Measurements from ENCODE around the gene CAMKMT. TPM values are rescaled to one million over a fixed set of nuclear protein-coding genes. Genes with fewer than 3 reads are reported as not detected.

CAMKMT gene
- total and polyA plus RNA-seq, 10 donors = 4.1 to 26.1 (median 11.0) TPM

DNA sequence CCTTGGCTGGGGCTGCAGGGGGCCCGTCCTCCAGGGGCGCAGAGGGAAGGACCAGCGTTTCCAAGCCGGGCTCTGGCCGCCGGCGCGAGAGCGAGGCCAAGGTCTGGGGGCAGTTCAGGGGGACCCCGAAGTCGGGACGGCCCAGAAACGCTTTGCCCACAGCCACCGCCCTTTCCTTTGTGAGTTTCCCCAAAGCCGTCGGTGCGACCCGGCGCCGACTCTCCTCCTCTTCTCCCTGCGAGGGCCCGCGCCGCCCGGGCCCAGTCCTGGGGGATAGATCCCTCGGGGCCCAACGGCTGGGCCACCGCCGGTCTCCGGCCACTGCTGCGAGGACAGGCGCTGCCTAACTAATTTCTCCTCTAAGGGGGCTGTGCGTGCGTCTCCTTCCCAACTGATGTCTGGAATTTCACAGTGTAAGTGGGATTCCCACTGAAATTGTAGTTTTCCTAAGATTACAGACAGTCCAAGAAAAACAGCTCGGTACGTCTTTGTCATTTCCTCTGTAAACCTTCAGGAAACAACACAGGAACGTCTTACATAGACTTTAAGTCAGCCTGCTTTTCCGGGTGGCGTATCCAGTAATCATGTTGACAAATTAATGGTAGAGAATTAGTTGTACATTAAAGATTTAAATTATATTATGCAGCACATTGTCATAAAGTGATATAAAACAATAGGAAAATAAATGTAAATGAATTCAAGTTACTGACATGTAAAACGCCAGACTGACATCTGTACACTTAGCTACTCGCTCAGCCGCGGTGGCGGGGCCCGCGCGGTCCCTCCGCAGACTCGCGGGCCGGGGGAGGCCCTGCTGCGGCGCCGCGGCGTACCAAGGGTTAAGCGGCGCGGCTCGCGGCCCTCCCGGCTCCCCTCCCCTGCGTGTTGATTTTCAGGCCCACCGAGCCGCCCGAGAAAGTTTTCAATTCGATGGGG, 440.4 kb downstream of the CAMKMT start:
- no peak overlapping the region for H3K27ac ChIP-seq
- WGBS, 5 donors = 4 to 8% (median 5%) methylated on average over 57 to 67 of the region's 67 CpGs
- H3K4me3 ChIP-seq = peak overlapping the region in 7 of 8 donors; percentile 4 to 55 (median 13)
- peaks cover 8 to 28% (median 22%) of the 10 kb centered on the region in 6 donors for H3K4me1 ChIP-seq
- no peaks in the 10 kb centered on the region for H3K9me3 ChIP-seq
- TF ChIP-seq POLR2AphosphoS5 (IDR thresholded peaks at IDR 0.05) = no peak
- TF ChIP-seq, protein P1, sequence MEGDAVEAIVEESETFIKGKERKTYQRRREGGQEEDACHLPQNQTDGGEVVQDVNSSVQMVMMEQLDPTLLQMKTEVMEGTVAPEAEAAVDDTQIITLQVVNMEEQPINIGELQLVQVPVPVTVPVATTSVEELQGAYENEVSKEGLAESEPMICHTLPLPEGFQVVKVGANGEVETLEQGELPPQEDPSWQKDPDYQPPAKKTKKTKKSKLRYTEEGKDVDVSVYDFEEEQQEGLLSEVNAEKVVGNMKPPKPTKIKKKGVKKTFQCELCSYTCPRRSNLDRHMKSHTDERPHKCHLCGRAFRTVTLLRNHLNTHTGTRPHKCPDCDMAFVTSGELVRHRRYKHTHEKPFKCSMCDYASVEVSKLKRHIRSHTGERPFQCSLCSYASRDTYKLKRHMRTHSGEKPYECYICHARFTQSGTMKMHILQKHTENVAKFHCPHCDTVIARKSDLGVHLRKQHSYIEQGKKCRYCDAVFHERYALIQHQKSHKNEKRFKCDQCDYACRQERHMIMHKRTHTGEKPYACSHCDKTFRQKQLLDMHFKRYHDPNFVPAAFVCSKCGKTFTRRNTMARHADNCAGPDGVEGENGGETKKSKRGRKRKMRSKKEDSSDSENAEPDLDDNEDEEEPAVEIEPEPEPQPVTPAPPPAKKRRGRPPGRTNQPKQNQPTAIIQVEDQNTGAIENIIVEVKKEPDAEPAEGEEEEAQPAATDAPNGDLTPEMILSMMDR (IDR thresholded peaks at IDR 0.05 in 8 of 11, conservative IDR thresholded peaks at IDR 0.05 in 3 of 11) = no peak
- no peak for TF ChIP-seq POLR2A (IDR thresholded peaks at IDR 0.05)
- peaks cover 17 to 99% (median 91%) of the 10 kb centered on the region in 7 donors for H3K27me3 ChIP-seq (replicated peaks in 1 of 7)
- intact Hi-C loops (cut with DNase I; ENCODE audit: low total_unique reads) = no loop called here
- DNase-seq = no peak
- no peaks in the 10 kb centered on the region for H3K36me3 ChIP-seq

DNA sequence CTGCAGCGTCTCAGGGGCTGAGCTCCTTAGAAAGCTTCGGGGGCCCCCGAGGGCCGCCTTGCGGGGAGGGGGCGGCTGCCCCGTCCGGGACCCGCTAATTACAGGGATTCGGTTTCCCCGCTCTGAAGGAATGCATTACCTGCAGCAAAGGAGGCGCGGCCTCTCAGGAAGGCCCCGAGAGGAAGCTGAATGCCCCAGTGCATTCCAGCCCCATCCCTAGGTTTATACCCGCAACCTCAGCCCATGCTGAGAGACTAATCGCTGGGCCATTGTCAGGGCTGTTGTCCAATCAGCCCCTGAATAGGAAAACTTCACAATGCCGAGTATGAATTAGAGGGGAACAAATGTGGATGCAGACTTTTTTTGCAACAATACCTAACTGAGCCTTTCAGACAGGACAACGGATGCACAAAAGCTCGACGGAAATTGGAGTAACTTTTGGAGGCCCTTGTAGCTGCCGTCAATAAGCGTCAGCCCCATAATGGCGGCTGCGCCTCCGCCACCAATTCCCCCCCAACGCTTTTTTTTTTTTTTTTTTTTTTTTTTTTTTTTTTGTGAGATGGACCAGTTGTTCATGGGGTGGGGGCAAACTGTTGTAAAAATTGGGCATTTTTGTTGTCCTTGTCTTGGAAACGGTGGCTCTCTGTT, 441.2 kb downstream of the CAMKMT start:
- intact Hi-C loops (cut with DNase I; ENCODE audit: low total_unique reads) = no loop called here
- Histone ChIP-seq H3K36me3 (no peaks in the 10 kb centered on the region), H3K4me1 (peaks cover 8 to 28% (median 22%) of the 10 kb centered on the region in 6 donors), H3K27me3 (replicated peaks in 1 of 7) (peaks cover 17 to 100% (median 95%) of the 10 kb centered on the region in 7 donors), H3K9me3 (no peaks in the 10 kb centered on the region), H3K4me3 (peak overlapping the region in 6 of 8 donors; percentile 4 to 55 (median 18)), H3K27ac (no peak overlapping the region)
- TF ChIP-seq POLR2A (IDR thresholded peaks at IDR 0.05) (no peak), POLR2AphosphoS5 (IDR thresholded peaks at IDR 0.05) (no peak)
- TF ChIP-seq, protein P1 (IDR thresholded peaks at IDR 0.05 in 8 of 11, conservative IDR thresholded peaks at IDR 0.05 in 3 of 11) = no peak
- 8 to 15% (median 11%) methylated on average over 25 to 27 of the region's 27 CpGs for WGBS, 5 donors
- DNase-seq = no peak

DNA sequence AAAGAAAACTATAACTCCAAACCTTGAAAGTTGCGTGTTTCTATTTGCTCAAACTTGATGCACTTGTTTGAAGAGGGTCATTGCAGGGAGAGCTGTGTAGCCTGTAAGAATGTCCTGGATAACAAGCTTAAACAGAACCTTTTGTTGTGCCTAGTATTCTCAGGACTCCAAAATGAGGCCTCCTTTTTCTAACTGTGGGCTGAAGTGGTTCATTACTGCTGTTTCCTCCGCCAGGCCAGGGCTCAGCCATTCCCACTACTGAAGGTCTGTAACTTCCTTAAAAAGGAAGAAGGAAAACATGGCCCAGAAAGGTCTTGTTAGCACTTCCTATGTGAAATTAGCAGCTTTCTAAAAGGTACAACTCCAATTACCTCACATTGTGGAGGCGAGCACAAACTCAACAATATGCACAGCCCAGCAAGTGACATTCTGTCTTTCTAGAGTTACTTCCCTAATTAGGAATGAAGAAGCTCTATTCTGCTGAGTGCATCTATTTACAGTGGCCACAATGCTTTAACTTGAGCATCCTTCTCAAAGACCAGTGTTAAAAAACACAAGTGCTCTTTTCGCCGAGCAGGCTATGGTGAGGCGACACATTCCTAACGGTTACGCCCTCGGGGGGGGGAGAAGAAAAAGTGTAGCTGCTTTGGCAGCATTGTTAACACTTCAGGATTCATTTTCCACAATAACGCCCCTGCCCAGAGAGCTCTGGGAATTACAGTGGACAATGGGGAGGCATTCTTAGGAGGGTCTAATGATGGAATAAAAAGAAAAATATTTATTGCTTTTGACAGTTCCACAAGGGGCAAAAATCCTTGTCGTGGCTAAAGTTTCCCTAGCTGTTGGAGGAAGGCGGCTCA, 442.9 kb downstream of the CAMKMT start:
- TF ChIP-seq POLR2AphosphoS5 (IDR thresholded peaks at IDR 0.05) (no peak), POLR2A (IDR thresholded peaks at IDR 0.05) (no peak)
- TF ChIP-seq, protein P1 (IDR thresholded peaks at IDR 0.05 in 8 of 11, conservative IDR thresholded peaks at IDR 0.05 in 3 of 11) = no peak
- Histone ChIP-seq H3K27ac (no peak overlapping the region), H3K9me3 (no peaks in the 10 kb centered on the region), H3K4me1 (peaks cover 8 to 28% (median 22%) of the 10 kb centered on the region in 6 donors), H3K27me3 (replicated peaks in 1 of 7) (peaks cover 17 to 98% (median 82%) of the 10 kb centered on the region in 7 donors), H3K4me3 (no peak overlapping the region), H3K36me3 (no peaks in the 10 kb centered on the region)
- DNase-seq = no peak
- intact Hi-C loops (cut with DNase I; ENCODE audit: low total_unique reads) = no loop called here
- WGBS, 5 donors = 26 to 36% (median 29%) methylated on average over 12 of the region's 12 CpGs

All from spleen (tissue), 11 donors.